Stomach (tissue), 4 donors: ENCODE measurements around the gene XXYLT1.

ENCODE experiments used
- CTCF ChIP-seq, 7 experiments: fragments of 450-650 bp in 4 of 7; fragments of 200-600 bp in 3 of 7; sonication (generic) in 3 of 7; IDR thresholded peaks; one replicate each; pipeline ENCODE4 v1.5.1; 2016 to 2019; ENCODE audit warnings: antibody characterized with exemption in 7 of 7, control low read depth in 2 of 7, mild to moderate bottlenecking in 1 of 7
- POLR2A ChIP-seq, 4 donors: fragments of 450-650 bp; IDR thresholded peaks; one replicate each; pipeline ENCODE4 v1.6.1; 2016; ENCODE audit warnings: antibody characterized with exemption in 4 of 4, control low read depth in 2 of 4, mild to moderate bottlenecking in 1 of 4, moderate library complexity in 1 of 4

GRCh38 chr3:195058336-195059005 lies 212.5 kb downstream of the XXYLT1 start:
- TF ChIP-seq CTCF (IDR thresholded peaks at IDR 0.05) (no peak), POLR2A (IDR thresholded peaks at IDR 0.05) (no peak)
